ENCODE measurements around the gene ITPR3.

ITPR3 gene

GRCh38 chr6:33688451-33689147 is 67.5 kb downstream of the ITPR3 start:
- DNase-seq, result no peak

- no peak for DNase-seq
Observed at GRCh38 chr6:33689148-33689494, 68.0 kb downstream of the ITPR3 start.

GRCh38 chr6:33689879-33690278 is 68.8 kb downstream of the ITPR3 start:
- no peak for DNase-seq

- DNase-seq, result no peak
Observed at GRCh38 chr6:33690766-33691165, 69.6 kb downstream of the ITPR3 start.

- no peak for DNase-seq
Observed at GRCh38 chr6:33691456-33692077, 70.4 kb downstream of the ITPR3 start.

GRCh38 chr6:33692078-33692759 is 71.1 kb downstream of the ITPR3 start:
- no peak for DNase-seq

GRCh38 chr6:33692760-33693158 is 71.6 kb downstream of the ITPR3 start:
- DNase-seq, result no peak

- DNase-seq, result no peak
Observed at GRCh38 chr6:33693186-33694105, 72.3 kb downstream of the ITPR3 start.

- DNase-seq, result peak; percentile 25 to 69
Observed at GRCh38 chr6:33694401-33694931, 73.3 kb downstream of the ITPR3 start.

- DNase-seq, result no peak
Observed at GRCh38 chr6:33694977-33695376, 73.9 kb downstream of the ITPR3 start.

GRCh38 chr6:33695451-33695887 is 74.3 kb downstream of the ITPR3 start:
- DNase-seq, result peak; percentile 38 to 42

- DNase-seq, result no peak
Observed at GRCh38 chr6:33696076-33696475, 75.0 kb downstream of the ITPR3 start.

GRCh38 chr6:33696548-33697518 is 75.7 kb downstream of the ITPR3 start:
- peak; percentile 52 to 76 for DNase-seq

- DNase-seq, result no peak
Observed at GRCh38 chr6:33697845-33698244, 76.7 kb downstream of the ITPR3 start.

GRCh38 chr6:33698494-33698893 is 77.4 kb downstream of the ITPR3 start:
- no peak for DNase-seq

GRCh38 chr6:33699131-33699530 is 78.0 kb downstream of the ITPR3 start:
- DNase-seq, result no peak

- DNase-seq, result no peak
Observed at GRCh38 chr6:33699739-33700138, 78.6 kb downstream of the ITPR3 start.

- DNase-seq, result peak in 1 of 2 experiments; percentile 23
Observed at GRCh38 chr6:33700391-33701050, 79.4 kb downstream of the ITPR3 start.

GRCh38 chr6:33702345-33702977 is 81.3 kb downstream of the ITPR3 start:
- DNase-seq, result peak in 1 of 2 experiments; percentile 53
